ENCODE measurements around the gene PPIL4. TPM values are rescaled to one million over a fixed set of nuclear protein-coding genes. Genes with fewer than 3 reads are reported as not detected.

PPIL4 gene
- total RNA-seq, 2 experiments from 2014 or later, result 21.6 to 36.3 TPM

- TF ChIP-seq EZH2phosphoT487 (IDR thresholded peaks at IDR 0.05; ENCODE audit: borderline replicate concordance, low read depth, low read length), result no peak
- no TSS peak for BruUV-seq (replicated peaks)
- Histone ChIP-seq H4K20me1 (ENCODE audit: insufficient read depth, low read length) (no peaks in the 10 kb centered on the region), H3K79me2 (ENCODE audit: insufficient read depth, low read depth, low read length) (no peaks in the 10 kb centered on the region), H3K27ac (ENCODE audit: low read depth, low read length, poor library complexity, severe bottlenecking) (no peak overlapping the region), H3K9me3 (ENCODE audit: low read length) (no peaks in the 10 kb centered on the region), H2AFZ (ENCODE audit: low read length) (no peak overlapping the region), H3K36me3 (ENCODE audit: insufficient read depth, low read length) (no peaks in the 10 kb centered on the region), H3K4me3 (ENCODE audit: low read depth, low read length, poor library complexity, severe bottlenecking) (no peak overlapping the region), H3K9me2 (ENCODE audit: insufficient read depth, low read length) (no peaks in the 10 kb centered on the region), H3K4me1 (ENCODE audit: insufficient read depth, low read length, poor library complexity, severe bottlenecking) (peaks cover 2% of the 10 kb centered on the region), H3K4me2 (ENCODE audit: low read length) (no peak overlapping the region)
- no peak for DNase-seq (ENCODE audit: low spot score)
- ChIA-PET CTCF (ENCODE audit: unreplicated experiment) (interaction anchor here (1.3 kb wide), 2 partner anchors 9 to 13 kb away, joined by 3 to 4 read pairs; no protein-coding TSS in a partner anchor), POLR2A (interaction anchor here (0.6 to 1.4 kb wide), 2 partner anchors 17 to 47 kb away, joined by 3 read pairs; no protein-coding TSS in a partner anchor)
- intact Hi-C loops (cut with micrococcal nuclease; ENCODE audit: unreplicated experiment), result no loop called here
Observed at GRCh38 chr6:149551920-149552319, 6.1 kb upstream of the PPIL4 start.

GRCh38 chr6:149545258-149545753, 537 bp downstream of the PPIL4 start:
- H3K4me3 ChIP-seq (ENCODE audit: low read depth, low read length, poor library complexity, severe bottlenecking), result peak overlapping the region; percentile 92
- BruUV-seq (replicated peaks), result TSS peak; percentile 69
- H3K9me2 ChIP-seq (ENCODE audit: insufficient read depth, low read length), result no peaks in the 10 kb centered on the region
- H4K20me1 ChIP-seq (ENCODE audit: insufficient read depth, low read length), result no peaks in the 10 kb centered on the region
- no peaks in the 10 kb centered on the region for H3K9me3 ChIP-seq (ENCODE audit: low read length)
- peak overlapping the region; percentile 83 for H2AFZ ChIP-seq (ENCODE audit: low read length)
- peaks cover 55% of the 10 kb centered on the region for H3K79me2 ChIP-seq (ENCODE audit: insufficient read depth, low read depth, low read length)
- CTCF ChIA-PET (ENCODE audit: unreplicated experiment), result interaction anchor here (0.5 to 1.2 kb wide), 4 partner anchors 8 to 205 kb away, joined by 3 to 4 read pairs (median 4); no protein-coding TSS in a partner anchor
- POLR2A ChIA-PET, result interaction anchor here (0.7 to 1.4 kb wide), 5 partner anchors 9 to 334 kb away, joined by 3 to 5 read pairs (median 4); no protein-coding TSS in a partner anchor
- DNase-seq (ENCODE audit: low spot score), result peak; percentile 70
- intact Hi-C loops (cut with micrococcal nuclease; ENCODE audit: unreplicated experiment), result loop anchor here (5.0 kb wide), 1 partner anchor 172 kb away; the partner anchor contains the start of gene LATS1
- TF ChIP-seq EZH2phosphoT487 (IDR thresholded peaks at IDR 0.05; ENCODE audit: borderline replicate concordance, low read depth, low read length), result no peak
- TF ChIP-seq CTCF (conservative IDR thresholded peaks at IDR 0.05; ENCODE audit: low read length), result peak; percentile 71
- peak overlapping the region; percentile 86 for H3K27ac ChIP-seq (ENCODE audit: low read depth, low read length, poor library complexity, severe bottlenecking)
- peaks cover 26% of the 10 kb centered on the region for H3K4me1 ChIP-seq (ENCODE audit: insufficient read depth, low read length, poor library complexity, severe bottlenecking)
- peak overlapping the region; percentile 78 for H3K4me2 ChIP-seq (ENCODE audit: low read length)
- H3K36me3 ChIP-seq (ENCODE audit: insufficient read depth, low read length), result peaks cover 14% of the 10 kb centered on the region

GRCh38 chr6:149544646-149545257, 1.1 kb downstream of the PPIL4 start:
- peaks cover 55% of the 10 kb centered on the region for H3K79me2 ChIP-seq (ENCODE audit: insufficient read depth, low read depth, low read length)
- CTCF ChIA-PET (ENCODE audit: unreplicated experiment), result interaction anchor here (1.2 kb wide), 1 partner anchor 80 kb away, joined by 4 read pairs; no protein-coding TSS in a partner anchor
- TF ChIP-seq CTCF (conservative IDR thresholded peaks at IDR 0.05; ENCODE audit: low read length), result no peak
- no peak for TF ChIP-seq EZH2phosphoT487 (IDR thresholded peaks at IDR 0.05; ENCODE audit: borderline replicate concordance, low read depth, low read length)
- peak overlapping the region; percentile 92 for H3K4me3 ChIP-seq (ENCODE audit: low read depth, low read length, poor library complexity, severe bottlenecking)
- no peak overlapping the region for H3K27ac ChIP-seq (ENCODE audit: low read depth, low read length, poor library complexity, severe bottlenecking)
- intact Hi-C loops (cut with micrococcal nuclease; ENCODE audit: unreplicated experiment), result loop anchor here (5.0 kb wide), 1 partner anchor 173 kb away; the partner anchor contains the start of gene LATS1
- no peaks in the 10 kb centered on the region for H3K9me2 ChIP-seq (ENCODE audit: insufficient read depth, low read length)
- no peak for DNase-seq (ENCODE audit: low spot score)
- peaks cover 26% of the 10 kb centered on the region for H3K4me1 ChIP-seq (ENCODE audit: insufficient read depth, low read length, poor library complexity, severe bottlenecking)
- POLR2A ChIA-PET, result interaction anchor here (0.7 to 1.5 kb wide), 6 partner anchors 8 to 334 kb away, joined by 3 to 5 read pairs (median 4); no protein-coding TSS in a partner anchor
- no peaks in the 10 kb centered on the region for H4K20me1 ChIP-seq (ENCODE audit: insufficient read depth, low read length)
- no peaks in the 10 kb centered on the region for H3K9me3 ChIP-seq (ENCODE audit: low read length)
- peaks cover 19% of the 10 kb centered on the region for H3K36me3 ChIP-seq (ENCODE audit: insufficient read depth, low read length)
- H3K4me2 ChIP-seq (ENCODE audit: low read length), result peak overlapping the region; percentile 78
- H2AFZ ChIP-seq (ENCODE audit: low read length), result no peak overlapping the region
- no TSS peak for BruUV-seq (replicated peaks)

All from OCI-LY7 (cell line).